WTC11 (cell line): ENCODE measurements around the gene HECW1. TPM values are rescaled to one million over a fixed set of nuclear protein-coding genes. Genes with fewer than 3 reads are reported as not detected.
A peak's percentile ranks its signal among the peaks of the same experiment; 100 is the strongest.

Source experiments
- ATAC-seq: fragments of 200-7000 bp; cut with Tn5 transposase; 2 replicates; pipeline ENCODE4 v1.10.0; 2021; ENCODE audit warnings: mild to moderate bottlenecking, moderate library complexity
- CTCF ChIA-PET: fragments of 300-600 bp; sonication (Branson Sonifier 250); formaldehyde crosslinking; loops from one replicate; lab custom pipeline; 2021; ENCODE audit warnings: antibody characterized with exemption; lab: Charles Lee
- POLR2A ChIA-PET: fragments of 350-600 bp; sonication (Branson Sonifier 250); formaldehyde crosslinking; loops from one replicate; lab custom pipeline; 2021; ENCODE audit warnings: antibody characterized with exemption; lab: Charles Lee
- DNase-seq: peaks from one replicate; pipeline ENCODE4 v3.0.0; 2021; ENCODE audit warnings: low spot score
- H3K27ac Mint-ChIP-seq: 2 replicates; pipeline ENCODE4 v1.8.0; 2021; ENCODE audit warnings: mixed read lengths
- H3K27me3 Mint-ChIP-seq: 2 replicates; pipeline ENCODE4 v1.8.0; 2021; ENCODE audit warnings: low read depth, mild to moderate bottlenecking, moderate library complexity, mixed read lengths
- H3K36me3 Mint-ChIP-seq: 2 replicates; pipeline ENCODE4 v1.8.0; 2021; ENCODE audit warnings: mixed read lengths
- H3K4me1 Mint-ChIP-seq: 2 replicates; pipeline ENCODE4 v1.8.0; 2022; ENCODE audit warnings: mixed read lengths
- H3K4me3 Mint-ChIP-seq: 2 replicates; pipeline ENCODE4 v1.8.0; 2021; ENCODE audit warnings: mild to moderate bottlenecking, moderate library complexity, mixed read lengths
- H3K9me3 Mint-ChIP-seq: 2 replicates; pipeline ENCODE4 v1.8.0; 2021; ENCODE audit warnings: mixed read lengths
- AR ChIP-seq: fragments of 250-450 bp; sonication (Bioruptor Pico); IDR thresholded peaks from 2 replicates; pipeline ENCODE4 v1.9.0; 2021; ENCODE audit warnings: mild to moderate bottlenecking
- ARID4B ChIP-seq: sonication (generic); formaldehyde crosslinking; IDR thresholded peaks from 2 replicates; pipeline ENCODE4 v1.8.0; 2023; ENCODE audit warnings: missing genetic modification reagents, mild to moderate bottlenecking, borderline replicate concordance
- ATF1 ChIP-seq: sonication (generic); formaldehyde crosslinking; IDR thresholded peaks from 2 replicates; pipeline ENCODE4 v1.8.1; 2023; ENCODE audit warnings: mild to moderate bottlenecking, moderate library complexity, missing genetic modification reagents
- ATF2 ChIP-seq: sonication (generic); formaldehyde crosslinking; IDR thresholded peaks from 2 replicates; pipeline ENCODE4 v1.8.1; 2022; ENCODE audit warnings: low read depth, missing genetic modification reagents, borderline replicate concordance
- ATF3 ChIP-seq: sonication (generic); formaldehyde crosslinking; conservative IDR thresholded peaks from 2 replicates; pipeline ENCODE4 v1.8.1; 2022; ENCODE audit warnings: mild to moderate bottlenecking, missing genetic modification reagents
- CREB1 ChIP-seq: sonication (generic); formaldehyde crosslinking; IDR thresholded peaks from 2 replicates; pipeline ENCODE4 v1.8.0; 2023; ENCODE audit warnings: mild to moderate bottlenecking, missing genetic modification reagents
- CTCF ChIP-seq: fragments of 200-600 bp; IDR thresholded peaks from 2 replicates; pipeline ENCODE4 v1.8.0; 2022; ENCODE audit warnings: antibody characterized with exemption
- E2F5 ChIP-seq: sonication (generic); formaldehyde crosslinking; IDR thresholded peaks from 2 replicates; pipeline ENCODE4 v1.8.1; 2022; ENCODE audit warnings: mild to moderate bottlenecking, moderate library complexity, missing genetic modification reagents
- EMX1 ChIP-seq: fragments of 250-450 bp; sonication (Bioruptor Pico); IDR thresholded peaks from 2 replicates; pipeline ENCODE4 v1.8.0; 2021; ENCODE audit warnings: mild to moderate bottlenecking
- ESRRA ChIP-seq: sonication (generic); formaldehyde crosslinking; IDR thresholded peaks from 2 replicates; pipeline ENCODE4 v1.8.1; 2022; ENCODE audit warnings: mild to moderate bottlenecking, missing genetic modification reagents, borderline replicate concordance
- FOXK1 ChIP-seq: sonication (generic); formaldehyde crosslinking; IDR thresholded peaks from 2 replicates; pipeline ENCODE4 v1.8.0; 2022; ENCODE audit warnings: mild to moderate bottlenecking, moderate library complexity, missing genetic modification reagents
- FOXP1 ChIP-seq: sonication (generic); formaldehyde crosslinking; IDR thresholded peaks from 2 replicates; pipeline ENCODE4 v1.8.0; 2022; ENCODE audit warnings: missing genetic modification reagents, mild to moderate bottlenecking, moderate library complexity, borderline replicate concordance
- GABPB1 ChIP-seq: sonication (generic); formaldehyde crosslinking; IDR thresholded peaks from 2 replicates; pipeline ENCODE4 v1.8.1; 2023; ENCODE audit warnings: mild to moderate bottlenecking, missing genetic modification reagents
- GTF2I ChIP-seq: fragments of 250-450 bp; sonication (Bioruptor Pico); conservative IDR thresholded peaks from 2 replicates; pipeline ENCODE4 v1.4.0; 2021; ENCODE audit warnings: mild to moderate bottlenecking
- MXD4 ChIP-seq: fragments of 250-450 bp; sonication (Bioruptor Pico); IDR thresholded peaks from 2 replicates; pipeline ENCODE4 v1.8.0; 2021; ENCODE audit warnings: mild to moderate bottlenecking, moderate library complexity, borderline replicate concordance
- NFATC4 ChIP-seq: fragments of 250-450 bp; sonication (Bioruptor Pico); IDR thresholded peaks from 2 replicates; pipeline ENCODE4 v1.9.0; 2021; ENCODE audit warnings: mild to moderate bottlenecking
- OVOL2 ChIP-seq: fragments of 250-450 bp; sonication (Bioruptor Pico); IDR thresholded peaks from 2 replicates; pipeline ENCODE4 v1.9.0; 2021; ENCODE audit warnings: mild to moderate bottlenecking, borderline replicate concordance
- RORB ChIP-seq: fragments of 250-450 bp; sonication (Bioruptor Pico); IDR thresholded peaks from 2 replicates; pipeline ENCODE4 v1.9.0; 2021; ENCODE audit warnings: mild to moderate bottlenecking
- TEAD1 ChIP-seq: sonication (generic); formaldehyde crosslinking; IDR thresholded peaks from 2 replicates; pipeline ENCODE4 v1.8.0; 2022; ENCODE audit warnings: mild to moderate bottlenecking, missing genetic modification reagents
- ZNF317 ChIP-seq: sonication (generic); formaldehyde crosslinking; IDR thresholded peaks from 2 replicates; pipeline ENCODE4 v1.8.1; 2023; ENCODE audit warnings: low read depth, mild to moderate bottlenecking, moderate library complexity, missing genetic modification reagents, borderline replicate concordance
- ZNF671 ChIP-seq: fragments of 250-450 bp; sonication (Bioruptor Pico); IDR thresholded peaks from 2 replicates; pipeline ENCODE4 v1.8.0; 2021; ENCODE audit warnings: mild to moderate bottlenecking
- ZSCAN18 ChIP-seq: fragments of 250-450 bp; sonication (Bioruptor Pico); IDR thresholded peaks from 2 replicates; pipeline ENCODE4 v2.1.2; 2022; ENCODE audit warnings: mild to moderate bottlenecking, moderate library complexity
- total RNA-seq: library from RNA; stranded (reverse); gene quantifications from 3 replicates; pipeline ENCODE4 v1.2.3, GENCODE V29; 2021

HECW1 gene
- total RNA-seq, 1 experiment from 2014 or later: 6.1 TPM

- ATAC-seq (no peak), DNase-seq (no peak)
- H3K4me3 Mint-ChIP-seq: no peak overlapping the region
- POLR2A ChIA-PET: interaction anchor here (0.7 kb wide), 1 partner anchor 85 kb away, joined by 3 read pairs; no protein-coding TSS in a partner anchor
- no peaks in the 10 kb centered on the region for H3K36me3 Mint-ChIP-seq
- no peak for TF ChIP-seq RORB (CRISPR knock-in tag)
- TF ChIP-seq GABPB1 (CRISPR knock-in tag): no peak
- TF ChIP-seq GTF2I: no peak
- TF ChIP-seq ATF3 (CRISPR knock-in tag): no peak
- TF ChIP-seq AR (CRISPR knock-in tag): no peak
- TF ChIP-seq ZSCAN18 (CRISPR knock-in tag): no peak
- TF ChIP-seq OVOL2: no peak
- TF ChIP-seq ARID4B: no peak
- no peak for TF ChIP-seq ZNF671 (CRISPR knock-in tag)
- no peak for TF ChIP-seq ATF2
- TF ChIP-seq MXD4 (CRISPR knock-in tag): no peak
- no peak for TF ChIP-seq NFATC4 (CRISPR knock-in tag)
- TF ChIP-seq EMX1 (CRISPR knock-in tag): no peak
- no peak for TF ChIP-seq TEAD1 (CRISPR knock-in tag)
- no peak for TF ChIP-seq CREB1 (CRISPR knock-in tag)
- H3K4me1 Mint-ChIP-seq: peaks cover 45% of the 10 kb centered on the region
- CTCF ChIA-PET: interaction anchor here (0.9 to 2.9 kb wide), 8 partner anchors 10 to 363 kb away, joined by 3 to 23 read pairs (median 5); no protein-coding TSS in a partner anchor
- peaks cover 6% of the 10 kb centered on the region; the same call in 1 of the 2 replicates for H3K9me3 Mint-ChIP-seq
- peak overlapping the region; percentile 25; the same call in 1 of the 2 replicates for H3K27ac Mint-ChIP-seq
- no peaks in the 10 kb centered on the region for H3K27me3 Mint-ChIP-seq
Measured at GRCh38 chr7:43076606-43077005, 35.8 kb upstream of the HECW1 start.

GRCh38 chr7:43077285-43077684 lies 35.2 kb upstream of the HECW1 start:
- Mint-ChIP-seq H3K4me1 (peaks cover 38% of the 10 kb centered on the region), H3K4me3 (no peak overlapping the region), H3K27me3 (no peaks in the 10 kb centered on the region), H3K36me3 (no peaks in the 10 kb centered on the region), H3K27ac (peak overlapping the region; percentile 25), H3K9me3 (peaks cover 6% of the 10 kb centered on the region; the same call in 1 of the 2 replicates)
- DNase-seq (peak; percentile 13), ATAC-seq (peak; percentile 43)
- ChIA-PET POLR2A (no interaction called here), CTCF (interaction anchor here (0.7 to 2.9 kb wide), 8 partner anchors 10 to 362 kb away, joined by 3 to 23 read pairs (median 5); no protein-coding TSS in a partner anchor)
- no peak for TF ChIP-seq ESRRA
- no peak for TF ChIP-seq ATF1 (CRISPR knock-in tag)
- TF ChIP-seq FOXK1: no peak
- TF ChIP-seq FOXP1 (CRISPR knock-in tag): no peak
- TF ChIP-seq E2F5 (CRISPR knock-in tag): no peak
- no peak for TF ChIP-seq OVOL2
- TF ChIP-seq CTCF: no peak
- no peak for TF ChIP-seq ZNF317
